ENCODE data around the gene RNLS.

The RNLS gene

GRCh38 chr10:88473989-88474883, 108.9 kb downstream of the RNLS start:
- DNase-seq: no peak

- no peak for DNase-seq
These were observed 110.6 kb downstream of the RNLS start for GRCh38 chr10:88472540-88472939.

- no peak for DNase-seq
These were observed 111.2 kb downstream of the RNLS start for GRCh38 chr10:88471899-88472298.

- DNase-seq: no peak
These were observed 115.2 kb downstream of the RNLS start for GRCh38 chr10:88467835-88468485.

- no peak for DNase-seq
These were observed 116.3 kb downstream of the RNLS start for GRCh38 chr10:88466786-88467185.

- DNase-seq: no peak
These were observed 117.4 kb downstream of the RNLS start for GRCh38 chr10:88465765-88466164.

- DNase-seq: no peak
These were observed 119.3 kb downstream of the RNLS start for GRCh38 chr10:88463811-88464210.

GRCh38 chr10:88461426-88461825, 121.7 kb downstream of the RNLS start:
- no peak for DNase-seq

- DNase-seq: no peak
These were observed 123.6 kb downstream of the RNLS start for GRCh38 chr10:88459530-88459929.

- no peak for DNase-seq
These were observed 124.9 kb downstream of the RNLS start for GRCh38 chr10:88458209-88458608.

GRCh38 chr10:88457660-88458059, 125.5 kb downstream of the RNLS start:
- no peak for DNase-seq

GRCh38 chr10:88456730-88457129, 126.4 kb downstream of the RNLS start:
- no peak for DNase-seq

- no peak for DNase-seq
These were observed 127.3 kb downstream of the RNLS start for GRCh38 chr10:88455831-88456230.

- no peak for DNase-seq
These were observed 132.9 kb downstream of the RNLS start for GRCh38 chr10:88450201-88450600.

GRCh38 chr10:88442716-88443115, 140.4 kb downstream of the RNLS start:
- no peak for DNase-seq

- no peak for DNase-seq
These were observed 142.6 kb downstream of the RNLS start for GRCh38 chr10:88440541-88440940.

- no peak for DNase-seq
These were observed 143.2 kb downstream of the RNLS start for GRCh38 chr10:88439932-88440331.

GRCh38 chr10:88437411-88437810, 145.7 kb downstream of the RNLS start:
- no peak for DNase-seq

- no peak for DNase-seq
These were observed 149.4 kb downstream of the RNLS start for GRCh38 chr10:88433565-88434186.

GRCh38 chr10:88431103-88431502, 152.0 kb downstream of the RNLS start:
- no peak for DNase-seq

GRCh38 chr10:88428976-88429375, 154.1 kb downstream of the RNLS start:
- no peak for DNase-seq

- DNase-seq: no peak
These were observed 154.7 kb downstream of the RNLS start for GRCh38 chr10:88428442-88428841.

- DNase-seq: no peak
These were observed 156.1 kb downstream of the RNLS start for GRCh38 chr10:88427024-88427423.

- no peak for DNase-seq
These were observed 158.2 kb downstream of the RNLS start for GRCh38 chr10:88424881-88425280.

All from midbrain (tissue), 1 donor.